Measurements from ENCODE around the gene CHST15. TPM values are rescaled to one million over a fixed set of nuclear protein-coding genes. Genes with fewer than 3 reads are reported as not detected.

The CHST15 gene
- total RNA-seq, 1 donor from 2014 or later: 11.1 TPM

DNA sequence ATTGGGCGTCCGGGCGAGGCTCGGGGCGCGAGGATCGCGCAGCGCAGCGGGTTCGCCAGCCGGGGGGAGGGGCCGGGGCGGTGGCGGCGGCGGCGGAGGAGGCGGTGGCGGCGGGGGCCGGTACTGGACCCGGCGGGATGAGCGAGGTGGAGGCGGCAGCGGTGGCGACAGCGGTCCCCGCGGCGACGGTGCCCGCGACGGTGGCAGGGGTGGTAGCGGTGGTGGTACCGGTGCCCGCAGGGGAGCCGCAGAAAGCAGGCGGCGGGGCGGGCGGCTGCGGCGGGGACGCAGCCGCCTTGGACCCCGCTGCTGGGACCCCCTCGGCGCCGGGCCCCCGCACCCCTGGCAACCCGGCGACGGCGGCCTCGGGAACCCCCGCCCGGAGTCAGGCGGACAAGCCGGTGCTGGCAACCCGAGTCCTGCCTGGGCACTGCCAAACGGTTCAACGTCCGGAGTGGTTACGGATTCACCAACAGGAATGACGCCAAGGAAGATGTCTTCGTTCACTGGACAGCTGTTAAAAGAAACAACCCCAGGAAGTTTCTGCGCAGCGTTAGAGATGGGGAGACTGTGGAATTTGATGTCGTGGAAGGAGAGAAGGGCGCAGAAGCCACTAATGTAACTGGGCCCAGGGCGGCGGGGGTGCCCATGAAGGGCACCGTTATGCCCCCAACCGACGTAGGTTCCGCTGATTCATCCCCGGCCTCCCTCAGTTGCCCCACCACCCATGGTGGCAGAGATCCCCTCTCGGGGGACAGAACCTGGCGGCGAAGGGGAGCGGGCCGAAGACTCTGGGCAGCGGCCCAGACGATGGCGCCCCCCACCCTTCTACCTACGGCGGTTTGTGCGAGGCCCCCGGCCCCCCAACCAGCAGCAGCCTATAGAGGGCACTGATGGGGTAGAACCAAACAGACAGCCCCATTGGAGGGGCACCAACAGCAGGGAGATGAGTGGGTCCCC lies 101.5 kb downstream of the CHST15 start:
- Histone ChIP-seq H3K36me3 (ENCODE audit: control insufficient read depth, insufficient read depth, low read length) (no peaks in the 10 kb centered on the region), H3K4me3 (ENCODE audit: low read depth, low read length) (no peak overlapping the region), H3K27me3 (ENCODE audit: control insufficient read depth, insufficient read depth, low read length) (peaks cover 9% of the 10 kb centered on the region)
- DNase-seq (ENCODE audit: low read depth) (no peak), FAIRE-seq (no peak)
- TF ChIP-seq, protein P1, sequence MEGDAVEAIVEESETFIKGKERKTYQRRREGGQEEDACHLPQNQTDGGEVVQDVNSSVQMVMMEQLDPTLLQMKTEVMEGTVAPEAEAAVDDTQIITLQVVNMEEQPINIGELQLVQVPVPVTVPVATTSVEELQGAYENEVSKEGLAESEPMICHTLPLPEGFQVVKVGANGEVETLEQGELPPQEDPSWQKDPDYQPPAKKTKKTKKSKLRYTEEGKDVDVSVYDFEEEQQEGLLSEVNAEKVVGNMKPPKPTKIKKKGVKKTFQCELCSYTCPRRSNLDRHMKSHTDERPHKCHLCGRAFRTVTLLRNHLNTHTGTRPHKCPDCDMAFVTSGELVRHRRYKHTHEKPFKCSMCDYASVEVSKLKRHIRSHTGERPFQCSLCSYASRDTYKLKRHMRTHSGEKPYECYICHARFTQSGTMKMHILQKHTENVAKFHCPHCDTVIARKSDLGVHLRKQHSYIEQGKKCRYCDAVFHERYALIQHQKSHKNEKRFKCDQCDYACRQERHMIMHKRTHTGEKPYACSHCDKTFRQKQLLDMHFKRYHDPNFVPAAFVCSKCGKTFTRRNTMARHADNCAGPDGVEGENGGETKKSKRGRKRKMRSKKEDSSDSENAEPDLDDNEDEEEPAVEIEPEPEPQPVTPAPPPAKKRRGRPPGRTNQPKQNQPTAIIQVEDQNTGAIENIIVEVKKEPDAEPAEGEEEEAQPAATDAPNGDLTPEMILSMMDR (IDR thresholded peaks at IDR 0.05; ENCODE audit: insufficient read depth, low read length, severe bottlenecking): no peak

DNA sequence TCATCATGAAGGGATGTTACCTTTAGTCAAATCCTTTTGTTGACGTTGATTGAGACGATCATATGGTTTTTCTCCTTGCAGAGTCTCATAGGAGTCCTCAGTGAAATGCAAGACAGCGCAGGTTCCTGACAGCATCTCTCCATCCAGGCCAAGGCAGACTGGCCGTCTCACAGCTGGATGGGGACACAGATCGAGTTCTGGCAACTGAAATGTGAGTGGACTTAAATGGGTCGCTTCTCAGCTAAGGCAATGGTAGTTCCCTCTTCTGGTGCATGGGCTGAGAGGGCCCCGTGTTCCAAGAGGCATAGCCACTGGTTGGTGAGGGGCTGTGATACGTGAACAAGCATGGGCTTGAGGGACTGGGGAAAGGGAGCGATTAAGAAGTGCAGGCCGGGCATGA lies 102.5 kb downstream of the CHST15 start:
- H3K36me3 ChIP-seq (ENCODE audit: control insufficient read depth, insufficient read depth, low read length): no peaks in the 10 kb centered on the region
- TF ChIP-seq, protein P1 (IDR thresholded peaks at IDR 0.05; ENCODE audit: insufficient read depth, low read length, severe bottlenecking): no peak
- no peak for DNase-seq (ENCODE audit: low read depth)
- peaks cover 9% of the 10 kb centered on the region for H3K27me3 ChIP-seq (ENCODE audit: control insufficient read depth, insufficient read depth, low read length)
- FAIRE-seq: no peak
- no peak overlapping the region for H3K4me3 ChIP-seq (ENCODE audit: low read depth, low read length)

DNA sequence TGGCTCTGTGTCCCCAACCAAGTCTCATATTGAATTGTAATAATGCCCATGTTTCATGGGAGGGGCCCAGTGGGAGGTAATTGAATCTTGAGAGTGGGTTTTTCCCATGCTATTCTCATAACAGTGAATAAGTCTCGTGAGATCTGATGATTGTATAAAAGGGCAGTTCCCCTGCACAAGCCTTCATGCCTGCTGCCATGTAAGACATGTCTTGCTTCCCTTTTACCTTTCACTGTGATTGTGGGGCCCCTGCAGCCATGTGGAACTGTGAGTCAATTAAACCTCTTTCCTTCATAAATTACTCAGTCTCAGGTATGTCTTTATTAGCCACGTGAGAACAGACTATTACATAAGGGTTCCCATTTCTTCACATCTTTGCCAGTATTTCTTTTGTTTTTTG lies 104.7 kb downstream of the CHST15 start:
- Histone ChIP-seq H3K4me3 (ENCODE audit: low read depth, low read length) (no peak overlapping the region), H3K27me3 (ENCODE audit: control insufficient read depth, insufficient read depth, low read length) (peaks cover 8% of the 10 kb centered on the region), H3K36me3 (ENCODE audit: control insufficient read depth, insufficient read depth, low read length) (no peaks in the 10 kb centered on the region)
- TF ChIP-seq, protein P1 (IDR thresholded peaks at IDR 0.05; ENCODE audit: insufficient read depth, low read length, severe bottlenecking): no peak
- DNase-seq (ENCODE audit: low read depth): peak; percentile 18
- FAIRE-seq: no peak

DNA sequence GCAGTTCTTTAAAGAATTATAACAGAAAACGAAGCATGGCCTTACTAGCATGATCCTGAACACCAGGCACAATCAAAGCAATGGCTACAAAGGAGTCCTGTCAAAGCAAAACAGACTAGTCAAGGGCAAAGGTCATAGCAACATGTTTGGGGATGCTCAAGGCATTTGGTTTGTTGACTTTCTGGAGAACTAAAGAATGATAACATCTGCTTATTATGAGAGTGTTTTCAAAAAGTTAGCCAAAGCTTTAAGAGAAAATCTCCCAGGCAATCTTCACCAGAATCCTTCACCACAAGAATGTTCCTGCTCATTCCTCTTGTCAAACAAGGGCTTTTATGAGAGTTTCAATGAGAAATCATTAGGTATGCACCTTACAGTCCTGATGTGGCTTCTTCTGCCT lies 106.7 kb downstream of the CHST15 start:
- no peak for FAIRE-seq
- H3K27me3 ChIP-seq (ENCODE audit: control insufficient read depth, insufficient read depth, low read length): peaks cover 4% of the 10 kb centered on the region
- TF ChIP-seq, protein P1 (IDR thresholded peaks at IDR 0.05; ENCODE audit: insufficient read depth, low read length, severe bottlenecking): no peak
- H3K36me3 ChIP-seq (ENCODE audit: control insufficient read depth, insufficient read depth, low read length): no peaks in the 10 kb centered on the region
- DNase-seq (ENCODE audit: low read depth): no peak
- no peak overlapping the region for H3K4me3 ChIP-seq (ENCODE audit: low read depth, low read length)

DNA sequence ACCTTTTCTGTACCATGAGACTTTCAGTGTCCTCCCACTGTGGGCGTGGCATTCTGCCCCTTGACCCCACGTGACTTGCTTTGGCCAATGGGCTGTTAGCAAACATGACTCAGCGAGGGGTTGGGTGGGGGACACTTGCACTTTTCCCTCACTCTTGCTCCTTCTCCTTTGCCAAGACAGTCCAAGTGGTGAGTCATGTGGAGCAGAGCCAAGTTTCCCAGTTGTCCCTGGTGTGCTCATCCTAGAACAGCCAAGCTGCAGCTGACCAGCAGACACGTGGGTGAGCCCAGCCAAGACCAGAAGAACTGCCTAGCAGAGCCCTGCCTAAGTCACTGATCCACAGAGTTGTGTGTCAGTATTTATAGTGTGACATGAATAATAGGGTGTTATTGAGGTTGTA lies 119.0 kb downstream of the CHST15 start:
- H3K36me3 ChIP-seq (ENCODE audit: control insufficient read depth, insufficient read depth, low read length): no peaks in the 10 kb centered on the region
- no peak overlapping the region for H3K4me3 ChIP-seq (ENCODE audit: low read depth, low read length)
- DNase-seq (ENCODE audit: low read depth) (peak; percentile 48), FAIRE-seq (no peak)
- H3K27me3 ChIP-seq (ENCODE audit: control insufficient read depth, insufficient read depth, low read length): peaks cover 15% of the 10 kb centered on the region
- TF ChIP-seq, protein P1 (IDR thresholded peaks at IDR 0.05; ENCODE audit: insufficient read depth, low read length, severe bottlenecking): no peak
